Duodenal mucosa (tissue), 2 donors: ENCODE measurements around the gene MEX3B.
"Not testable (repeated sequence)": the region's sequence is repeated elsewhere in the genome, so short reads cannot be mapped to it uniquely, and the experiment has no call there.

Experiments
- H3K27ac ChIP-seq: one replicate; pipeline ENCODE4 v1.7.0; 2013; ENCODE audit warnings: low read depth, low read length
- H3K27me3 ChIP-seq, 2 donors: one replicate each; pipeline ENCODE4 v1.7.0; 2013; ENCODE audit warnings: low read length in 2 of 2, control low read depth in 1 of 2; ENCODE audit not compliant: insufficient read depth in 2 of 2, control insufficient read depth in 1 of 2
- H3K36me3 ChIP-seq, 2 donors: one replicate each; pipeline ENCODE4 v1.7.0; 2013; ENCODE audit warnings: low read length in 2 of 2, control low read depth in 1 of 2; ENCODE audit not compliant: insufficient read depth in 2 of 2, control insufficient read depth in 1 of 2
- H3K4me1 ChIP-seq, 2 donors: one replicate each; pipeline ENCODE4 v1.7.0; 2013; ENCODE audit warnings: low read length in 2 of 2, control low read depth in 1 of 2; ENCODE audit not compliant: insufficient read depth in 2 of 2, control insufficient read depth in 1 of 2
- H3K4me3 ChIP-seq, 2 donors: one replicate each; pipeline ENCODE4 v1.7.0; 2013; ENCODE audit warnings: low read length in 2 of 2, low read depth in 1 of 2
- H3K9ac ChIP-seq, 2 donors: one replicate each; pipeline ENCODE4 v1.7.0; 2013; ENCODE audit warnings: low read length in 2 of 2, low read depth in 1 of 2
- H3K9me3 ChIP-seq, 2 donors: one replicate each; pipeline ENCODE4 v1.7.0; 2013; ENCODE audit warnings: low read length in 2 of 2, control low read depth in 1 of 2; ENCODE audit not compliant: control insufficient read depth in 1 of 2

The MEX3B gene

DNA sequence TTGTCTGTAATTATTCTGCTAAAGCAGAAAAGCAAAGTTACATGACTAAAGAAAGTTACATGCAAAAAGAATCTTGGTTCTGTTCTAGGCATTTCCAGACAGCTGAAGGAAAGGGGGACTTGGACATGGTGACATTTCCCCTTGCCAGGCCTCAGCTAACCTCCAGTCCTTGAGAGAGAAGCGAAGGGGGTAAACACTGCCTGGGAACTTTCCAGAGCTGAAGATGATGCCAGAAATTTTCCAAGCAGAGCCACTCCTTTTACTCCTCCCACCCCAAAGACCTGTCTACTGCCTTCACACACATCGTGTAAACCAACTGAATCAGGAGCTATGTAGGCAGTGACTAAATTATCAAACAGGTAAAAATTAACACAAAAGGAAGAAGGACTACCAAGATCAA lies 5.4 kb downstream of the MEX3B start:
- H3K4me3 ChIP-seq, result no peak overlapping the region
- H3K36me3 ChIP-seq, result no peaks in the 10 kb centered on the region
- peaks cover 0 to 10% of the 10 kb centered on the region in 2 donors for H3K4me1 ChIP-seq
- H3K9me3 ChIP-seq, result no peaks in the 10 kb centered on the region
- H3K27ac ChIP-seq, result no peak overlapping the region
- peaks cover 3 to 14% of the 10 kb centered on the region in 2 donors for H3K27me3 ChIP-seq
- H3K9ac ChIP-seq, result no peak overlapping the region

DNA sequence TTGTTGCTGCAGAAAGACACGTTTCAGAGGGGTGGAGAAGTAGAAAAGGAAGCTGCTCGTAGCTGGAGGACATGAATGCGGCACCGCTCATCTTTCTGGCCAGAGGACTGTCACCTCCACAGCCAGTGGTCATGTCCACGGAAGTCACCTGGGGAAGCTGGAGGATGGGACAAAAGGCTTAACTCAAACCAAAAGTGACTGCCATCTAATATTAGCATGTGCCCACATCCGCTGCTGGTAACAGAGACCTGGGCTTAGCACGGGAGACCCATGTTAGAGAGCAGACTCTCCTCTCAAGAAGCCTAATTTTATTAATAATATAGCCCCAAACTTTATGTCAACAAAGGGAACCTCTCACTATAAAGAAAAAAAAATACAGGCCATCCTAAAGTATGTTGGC lies 5.9 kb downstream of the MEX3B start:
- Histone ChIP-seq H3K9me3 (no peaks in the 10 kb centered on the region), H3K36me3 (no peaks in the 10 kb centered on the region), H3K4me1 (peaks cover 0 to 10% of the 10 kb centered on the region in 2 donors), H3K9ac (no peak overlapping the region), H3K27ac (no peak overlapping the region), H3K27me3 (peaks cover 2 to 12% of the 10 kb centered on the region in 2 donors), H3K4me3 (no peak overlapping the region)

DNA sequence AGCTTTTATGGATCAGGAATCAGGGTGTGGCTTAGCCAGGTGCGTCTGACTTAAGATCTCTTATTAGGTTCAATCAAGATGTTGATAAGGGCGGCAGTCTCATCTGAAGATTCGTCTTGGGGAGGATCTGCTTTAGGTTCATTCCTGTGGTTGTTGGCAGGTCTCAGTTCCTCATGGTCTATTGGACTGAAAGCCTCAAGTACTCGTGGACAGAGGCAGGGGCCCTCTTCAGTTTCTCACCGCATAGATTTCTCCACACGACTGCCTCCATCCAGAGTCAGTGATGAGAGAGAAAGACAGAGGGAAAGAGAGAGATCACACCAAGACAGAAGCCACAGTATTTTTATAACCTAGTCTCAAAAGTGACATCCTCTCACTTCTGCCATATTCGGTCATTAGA lies 9.4 kb downstream of the MEX3B start:
- Histone ChIP-seq H3K9me3 (no peaks in the 10 kb centered on the region), H3K4me3 (no peak overlapping the region), H3K4me1 (no peaks in the 10 kb centered on the region), H3K36me3 (no peaks in the 10 kb centered on the region), H3K9ac (no peak overlapping the region), H3K27ac (no peak overlapping the region), H3K27me3 (peaks cover 0 to 3% of the 10 kb centered on the region in 2 donors)

DNA sequence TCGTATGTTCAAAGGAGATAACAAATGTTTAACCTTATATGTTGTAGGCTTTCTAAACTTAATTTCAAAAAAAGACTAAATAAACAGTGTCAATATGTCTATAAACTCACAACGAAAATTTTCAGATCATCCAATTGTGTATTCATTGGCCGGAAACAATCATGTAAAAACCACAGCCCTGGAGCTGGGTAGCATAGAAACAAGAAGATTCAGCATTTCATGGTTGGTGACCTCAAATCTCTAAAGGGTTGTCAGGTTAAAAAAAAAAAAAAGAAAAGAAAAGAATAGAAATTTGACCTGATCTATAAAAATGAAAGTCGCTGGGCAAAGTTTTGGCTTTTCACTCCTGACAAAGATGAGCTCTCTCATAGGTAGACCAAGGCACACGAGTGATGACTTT lies 13.9 kb downstream of the MEX3B start:
- H3K4me3 ChIP-seq, result no peak overlapping the region
- no peaks in the 10 kb centered on the region for H3K4me1 ChIP-seq
- H3K9ac ChIP-seq, result no peak overlapping the region
- H3K27ac ChIP-seq, result no peak overlapping the region
- no peaks in the 10 kb centered on the region for H3K36me3 ChIP-seq
- no peaks in the 10 kb centered on the region for H3K9me3 ChIP-seq
- H3K27me3 ChIP-seq, result no peaks in the 10 kb centered on the region

DNA sequence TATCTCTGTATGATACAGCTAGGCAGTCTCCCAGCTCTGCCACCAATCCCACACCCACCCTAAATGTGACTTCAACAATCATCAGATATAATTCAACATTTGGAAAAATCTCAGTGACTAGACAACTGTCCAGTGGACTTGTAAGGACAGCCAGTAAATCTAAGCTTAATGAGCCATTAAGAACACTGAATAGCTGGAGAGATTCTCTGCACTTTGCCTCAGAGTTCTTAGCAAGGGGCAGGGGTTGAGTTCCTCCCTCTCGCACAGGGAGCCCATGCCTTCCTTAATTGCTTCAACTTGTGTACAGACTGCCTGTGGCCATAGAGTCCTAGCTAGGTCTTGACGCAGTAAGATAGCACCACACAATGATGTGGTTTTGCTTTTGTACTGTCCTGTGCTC lies 15.6 kb downstream of the MEX3B start:
- no peak overlapping the region for H3K9ac ChIP-seq
- no peaks in the 10 kb centered on the region for H3K9me3 ChIP-seq
- no peaks in the 10 kb centered on the region for H3K36me3 ChIP-seq
- H3K4me3 ChIP-seq, result no peak overlapping the region
- H3K27ac ChIP-seq, result no peak overlapping the region
- no peaks in the 10 kb centered on the region for H3K27me3 ChIP-seq
- no peaks in the 10 kb centered on the region for H3K4me1 ChIP-seq

DNA sequence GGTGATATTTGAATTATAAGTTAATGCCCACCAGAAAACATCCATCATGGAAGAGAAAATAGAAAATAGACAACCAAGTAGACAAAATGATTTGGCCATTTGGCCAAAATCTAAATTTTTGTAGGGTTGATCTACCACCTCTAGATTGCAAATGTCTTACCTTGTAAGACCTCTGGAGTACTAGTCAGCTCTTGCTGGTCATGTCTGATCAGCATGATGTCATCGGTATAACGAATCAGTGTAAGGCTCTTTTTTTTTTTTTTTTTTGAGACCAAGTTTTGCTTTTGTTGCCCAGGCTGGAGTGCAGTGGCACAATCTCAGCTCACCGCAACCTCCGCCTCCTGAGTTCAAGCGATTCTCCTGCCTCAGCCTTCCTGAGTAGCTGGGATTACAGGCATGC lies 17.7 kb downstream of the MEX3B start:
- H3K9ac ChIP-seq, H3K36me3 ChIP-seq, H3K27ac ChIP-seq, H3K4me3 ChIP-seq, H3K27me3 ChIP-seq, H3K9me3 ChIP-seq, H3K4me1 ChIP-seq: not testable (repeated sequence)

DNA sequence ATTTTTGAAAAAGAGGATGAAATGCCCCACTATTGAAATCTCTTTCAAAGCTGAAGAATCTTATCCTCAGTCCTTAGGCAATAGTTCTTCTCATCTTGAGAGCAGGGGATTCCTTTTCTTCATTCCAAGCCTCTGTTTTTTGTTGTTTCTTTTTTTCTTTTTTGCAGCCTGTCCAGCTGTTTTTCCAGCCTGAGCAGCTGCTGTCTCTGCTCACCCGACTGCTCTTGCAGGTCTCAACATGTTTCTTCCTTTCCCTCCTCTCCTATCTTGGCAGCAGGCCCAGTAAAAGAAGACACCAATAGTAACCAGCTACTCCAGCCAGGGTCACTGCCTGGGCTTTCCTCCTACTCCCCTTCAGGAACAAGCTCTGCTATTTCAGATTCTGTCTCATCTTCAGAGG lies 23.8 kb downstream of the MEX3B start:
- Histone ChIP-seq H3K36me3 (no peaks in the 10 kb centered on the region), H3K27me3 (no peaks in the 10 kb centered on the region), H3K27ac (no peak overlapping the region), H3K4me1 (no peaks in the 10 kb centered on the region), H3K9me3 (no peaks in the 10 kb centered on the region), H3K9ac (no peak overlapping the region), H3K4me3 (no peak overlapping the region)

DNA sequence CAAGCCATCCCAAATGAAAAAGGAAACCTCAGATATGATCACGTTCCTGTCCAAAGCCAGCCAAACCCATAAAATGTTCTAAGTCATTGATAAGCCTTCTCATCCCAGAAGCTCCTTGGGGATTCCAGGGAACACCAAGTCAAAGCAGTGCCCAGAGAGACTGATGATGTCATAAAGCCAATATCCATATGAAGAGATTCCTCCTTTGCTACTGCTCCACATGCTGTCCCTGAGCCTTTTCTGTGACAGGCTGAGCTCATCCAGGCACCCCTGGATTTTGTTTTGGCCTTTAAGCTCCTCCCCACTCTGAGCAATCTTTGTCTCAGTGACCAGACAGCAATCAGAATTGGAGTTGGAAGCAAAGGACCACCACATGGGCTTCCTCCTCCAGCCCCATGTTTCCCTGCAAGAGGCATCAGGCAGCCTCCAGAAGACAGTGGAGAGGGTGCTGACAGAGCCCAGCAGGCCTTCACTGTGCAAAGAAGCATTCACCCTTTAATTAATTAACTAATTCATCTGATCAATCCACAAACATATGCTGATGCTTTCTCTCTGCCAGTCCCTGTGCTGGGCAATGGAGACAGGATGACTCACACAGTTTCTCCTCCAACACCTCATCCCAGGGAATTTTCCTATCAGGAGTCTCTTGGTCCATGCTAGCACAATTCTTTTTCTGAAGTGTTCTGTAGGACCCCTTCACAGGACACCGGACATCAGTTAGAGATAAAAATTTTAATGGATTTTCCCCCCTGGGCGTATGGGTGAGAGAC lies 25.0 kb downstream of the MEX3B start:
- H3K36me3 ChIP-seq, result no peaks in the 10 kb centered on the region
- no peak overlapping the region for H3K9ac ChIP-seq
- no peak overlapping the region for H3K27ac ChIP-seq
- no peaks in the 10 kb centered on the region for H3K27me3 ChIP-seq
- no peaks in the 10 kb centered on the region for H3K9me3 ChIP-seq
- H3K4me3 ChIP-seq, result no peak overlapping the region
- H3K4me1 ChIP-seq, result no peaks in the 10 kb centered on the region

DNA sequence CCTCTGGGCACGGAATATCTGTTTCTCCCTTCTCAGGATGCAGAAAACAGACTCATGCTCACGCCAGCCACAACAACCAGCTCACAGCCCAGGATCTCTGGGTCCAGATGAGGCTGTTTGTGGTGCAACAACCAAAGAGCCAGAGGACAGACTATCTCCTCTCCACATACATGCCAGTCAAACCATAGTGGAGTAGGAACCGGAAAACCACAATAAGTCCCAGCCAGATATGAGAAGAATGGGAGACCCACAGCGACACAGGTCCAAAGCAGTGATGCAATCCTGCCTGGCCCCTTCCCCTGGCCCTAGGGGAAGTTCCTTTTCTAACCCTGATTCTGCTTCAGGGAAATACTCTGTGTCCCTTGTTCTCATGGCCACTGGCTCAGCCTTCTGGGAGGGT lies 27.6 kb downstream of the MEX3B start:
- Histone ChIP-seq H3K36me3 (no peaks in the 10 kb centered on the region), H3K9me3 (no peaks in the 10 kb centered on the region), H3K4me1 (no peaks in the 10 kb centered on the region), H3K27me3 (no peaks in the 10 kb centered on the region), H3K4me3 (no peak overlapping the region), H3K27ac (no peak overlapping the region), H3K9ac (no peak overlapping the region)

DNA sequence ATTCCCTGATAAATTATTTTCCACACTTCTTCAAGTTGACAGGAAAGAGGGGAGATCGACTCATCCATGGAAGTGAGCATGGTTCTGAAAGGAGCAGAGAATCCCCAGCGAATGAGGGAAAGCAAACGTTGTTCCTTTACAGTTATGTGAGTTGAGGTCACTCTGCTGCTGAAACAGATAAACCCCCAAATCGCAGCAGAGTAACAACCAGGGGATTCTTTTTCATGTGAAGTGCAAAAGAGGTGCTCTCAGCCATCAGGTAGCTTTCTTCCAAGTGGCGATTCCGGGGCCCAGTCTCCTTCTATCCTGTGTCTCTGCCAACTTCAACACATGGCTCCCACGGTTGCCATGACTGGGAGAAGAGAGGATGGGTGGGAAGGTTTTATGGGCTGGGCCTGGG lies 28.2 kb downstream of the MEX3B start:
- Histone ChIP-seq H3K4me1 (no peaks in the 10 kb centered on the region), H3K9me3 (no peaks in the 10 kb centered on the region), H3K4me3 (no peak overlapping the region), H3K27me3 (no peaks in the 10 kb centered on the region), H3K9ac (no peak overlapping the region), H3K36me3 (no peaks in the 10 kb centered on the region), H3K27ac (no peak overlapping the region)

DNA sequence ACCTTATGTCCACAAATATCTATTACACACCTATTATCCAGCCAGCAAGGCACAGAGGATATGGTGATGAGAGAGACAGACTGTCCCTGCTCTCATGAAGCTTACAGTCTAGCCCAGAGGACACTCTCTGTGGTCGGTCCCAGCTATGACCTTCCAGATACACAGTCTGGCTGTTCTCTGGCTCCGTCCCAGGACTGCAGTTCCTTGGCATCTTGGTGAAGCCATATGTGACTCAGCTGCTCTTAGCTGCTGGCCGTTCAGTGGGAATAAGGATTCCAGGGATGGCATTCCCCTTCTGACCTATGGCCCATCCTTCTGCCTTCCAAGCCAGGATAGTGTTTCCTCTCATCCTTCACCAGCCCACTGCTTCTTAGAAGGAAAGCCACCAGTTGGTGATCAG lies 30.8 kb downstream of the MEX3B start:
- Histone ChIP-seq H3K9me3 (no peaks in the 10 kb centered on the region), H3K4me1 (no peaks in the 10 kb centered on the region), H3K27me3 (no peaks in the 10 kb centered on the region), H3K9ac (no peak overlapping the region), H3K36me3 (no peaks in the 10 kb centered on the region), H3K4me3 (no peak overlapping the region), H3K27ac (no peak overlapping the region)
